ENCODE measurements around the gene MRPL2.
"Not testable (repeated sequence)": the region's sequence is repeated elsewhere in the genome, so short reads cannot be mapped to it uniquely, and the experiment has no call there.

The MRPL2 gene

DNA sequence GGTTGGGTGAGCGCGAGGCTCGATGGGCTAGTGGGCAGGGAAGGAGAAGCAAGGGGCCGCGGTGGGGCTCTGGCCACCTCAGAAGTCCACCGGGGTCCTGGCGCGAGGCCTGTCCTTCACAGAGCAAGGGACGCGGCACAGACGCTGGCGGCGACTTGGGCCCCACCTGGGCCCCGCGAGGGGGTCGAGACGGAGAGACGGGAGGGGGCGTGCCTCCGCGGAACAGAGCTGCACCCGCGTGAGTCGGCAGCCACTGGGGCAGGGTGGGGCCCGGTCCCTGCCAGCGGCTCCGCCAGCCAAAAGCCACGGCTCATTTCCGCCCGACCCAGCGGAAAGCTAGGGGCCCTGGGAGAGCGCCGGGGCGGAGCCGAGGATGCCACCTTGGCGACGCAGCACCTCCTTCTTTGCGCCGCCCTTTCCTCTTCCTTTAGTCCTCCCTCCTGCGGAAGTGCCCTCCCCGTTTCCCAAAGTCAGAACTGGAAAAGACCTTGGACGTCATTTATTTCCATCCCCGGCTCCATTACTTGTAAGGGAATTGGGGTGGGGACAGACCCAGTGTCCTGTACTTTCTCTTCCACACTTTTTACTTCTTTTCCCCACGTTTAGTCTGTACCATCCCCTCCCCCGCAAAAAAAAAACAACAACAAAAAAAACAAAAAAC, 5.6 kb downstream of the MRPL2 start, which contains the start of gene CUL7:
TSS of gene CUL7 (minus strand) at position 307 of the 661 bp plus-strand sequence. CDS start 1,063 bp downstream, outside the sequence.
- DNase-seq (ENCODE audit: low read depth), result peak; percentile 85

DNA sequence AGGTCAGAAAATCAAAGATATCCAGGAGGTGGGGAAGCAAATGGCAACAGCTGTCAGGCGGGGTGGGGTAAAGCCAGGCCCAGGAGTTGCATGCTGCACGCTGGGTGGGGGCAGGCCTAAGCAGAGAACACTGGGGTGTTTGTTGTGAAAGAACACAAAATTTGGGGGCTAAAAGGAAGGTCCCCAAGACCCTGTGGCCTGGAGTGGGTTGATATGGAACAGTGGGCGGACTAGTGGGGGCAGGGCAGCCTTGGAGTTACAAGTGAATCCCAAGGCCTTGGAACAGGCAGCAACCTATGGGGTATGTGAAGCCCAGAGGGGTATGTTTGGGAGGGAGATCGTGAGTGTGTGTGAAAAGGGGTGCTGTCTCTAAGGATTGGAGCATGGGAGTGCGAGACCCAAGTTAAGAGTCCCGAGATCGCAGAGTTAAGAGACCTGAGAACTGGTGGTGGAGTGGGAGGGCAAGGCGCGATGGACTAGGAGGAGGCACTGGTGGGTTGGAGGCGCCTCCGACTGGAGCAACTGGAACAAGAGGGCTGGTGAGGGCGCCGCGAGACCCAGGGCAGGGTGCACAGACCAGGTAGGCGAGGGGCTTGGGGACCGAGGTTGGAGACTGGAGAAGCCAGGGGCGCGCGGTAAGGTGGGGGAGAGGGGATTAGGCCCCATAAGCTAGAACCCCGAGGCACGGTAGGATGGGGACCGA, 6.2 kb downstream of the MRPL2 start:
- no peak for DNase-seq (ENCODE audit: low read depth)

DNA sequence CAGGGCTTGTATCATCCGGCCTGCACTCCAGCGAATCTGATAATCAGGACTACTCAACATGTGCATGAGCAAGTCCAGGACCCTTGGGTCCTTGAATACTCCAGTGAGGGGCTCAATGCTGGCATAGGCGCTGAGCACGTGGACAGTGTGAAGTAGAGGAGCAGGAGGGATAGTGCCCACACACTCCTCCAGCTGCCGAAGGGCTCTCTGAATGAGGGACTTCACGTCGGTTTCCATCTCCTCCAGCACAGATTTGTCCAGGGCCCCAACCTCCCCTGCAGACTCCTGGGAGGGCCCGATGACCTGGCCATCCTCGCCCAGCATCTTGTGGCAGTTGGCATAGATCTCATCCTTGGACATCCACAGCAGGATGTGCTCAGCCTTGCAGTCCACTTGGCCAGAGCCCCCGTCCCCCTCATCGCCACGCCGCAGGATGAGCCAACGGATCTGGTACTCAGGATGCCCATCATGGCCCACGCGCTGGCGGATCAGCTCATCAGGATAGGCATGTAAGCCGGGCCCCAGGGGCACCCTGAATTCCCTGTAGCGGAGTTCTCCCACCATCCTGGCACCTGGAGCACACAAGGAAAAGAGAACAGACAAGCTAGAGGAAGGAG, 6.9 kb downstream of the MRPL2 start:
- no peak for DNase-seq (ENCODE audit: low read depth)

DNA sequence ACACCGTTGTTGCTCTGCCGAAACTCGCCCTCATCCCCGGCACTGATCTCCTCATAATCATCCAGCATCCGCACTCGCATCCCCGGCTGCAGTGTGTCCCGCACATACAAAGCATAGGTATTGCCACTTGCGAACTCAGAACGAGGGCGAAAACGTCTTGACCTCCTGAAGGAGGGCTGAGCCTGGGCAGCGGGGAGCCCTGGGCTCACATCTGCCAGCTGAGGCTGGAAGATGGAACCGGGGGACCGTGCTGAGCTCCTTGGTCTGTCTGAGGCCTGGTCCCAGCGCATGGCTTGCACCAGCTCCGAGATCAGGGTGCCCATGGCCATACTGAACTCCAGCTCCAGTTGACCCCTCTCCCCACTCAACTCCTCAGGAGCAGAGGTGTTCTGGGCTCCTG, 8.3 kb downstream of the MRPL2 start:
- no peak for DNase-seq (ENCODE audit: low read depth)

DNA sequence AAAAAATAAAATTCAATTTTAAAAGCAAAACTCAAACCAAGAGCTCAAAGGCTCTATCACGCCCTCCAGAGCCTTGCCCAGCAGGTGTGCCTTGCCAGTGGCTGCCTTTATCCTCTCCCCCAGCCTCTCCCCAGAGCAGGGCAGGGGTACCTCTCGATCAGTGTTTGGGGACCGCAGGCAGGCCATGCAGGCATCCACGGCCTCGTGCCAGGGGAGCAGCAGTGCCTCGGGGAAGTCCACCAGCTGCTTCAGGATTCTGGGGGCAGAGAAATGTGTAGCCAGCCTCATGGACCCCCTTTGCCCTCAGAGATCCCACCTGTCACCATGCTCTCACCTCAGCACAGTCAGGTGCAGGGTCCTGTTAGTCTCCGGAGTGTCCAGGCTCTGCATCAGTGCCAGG, 11.2 kb downstream of the MRPL2 start:
- DNase-seq (ENCODE audit: low read depth), result no peak

DNA sequence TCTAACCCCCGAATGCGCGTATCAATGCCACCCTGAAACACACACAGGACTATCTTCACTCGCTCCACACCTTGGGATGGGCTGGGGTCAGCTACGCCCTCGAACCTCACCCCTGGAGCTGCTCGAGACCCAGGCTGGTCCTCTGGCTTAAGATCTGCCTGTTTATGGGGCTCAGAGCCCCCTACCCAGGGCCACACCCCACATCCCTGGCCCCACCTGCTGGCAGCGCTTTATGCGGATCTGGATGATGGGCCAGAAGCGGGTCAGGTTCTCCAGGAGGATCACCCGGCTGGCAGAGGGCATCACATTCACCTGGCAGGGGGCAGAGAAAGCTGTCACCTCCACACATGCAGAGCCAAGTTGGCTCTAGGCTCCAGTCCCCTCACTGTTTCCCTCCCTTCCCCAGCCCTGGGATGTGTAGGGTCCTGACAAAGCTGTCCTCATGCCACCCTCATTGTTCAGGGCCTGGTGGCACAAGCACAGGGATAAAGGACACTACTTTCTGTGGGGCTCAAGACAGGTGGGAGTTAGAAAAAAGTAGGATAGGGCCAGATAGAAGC, 13.8 kb downstream of the MRPL2 start:
- no peak for DNase-seq (ENCODE audit: low read depth)

DNA sequence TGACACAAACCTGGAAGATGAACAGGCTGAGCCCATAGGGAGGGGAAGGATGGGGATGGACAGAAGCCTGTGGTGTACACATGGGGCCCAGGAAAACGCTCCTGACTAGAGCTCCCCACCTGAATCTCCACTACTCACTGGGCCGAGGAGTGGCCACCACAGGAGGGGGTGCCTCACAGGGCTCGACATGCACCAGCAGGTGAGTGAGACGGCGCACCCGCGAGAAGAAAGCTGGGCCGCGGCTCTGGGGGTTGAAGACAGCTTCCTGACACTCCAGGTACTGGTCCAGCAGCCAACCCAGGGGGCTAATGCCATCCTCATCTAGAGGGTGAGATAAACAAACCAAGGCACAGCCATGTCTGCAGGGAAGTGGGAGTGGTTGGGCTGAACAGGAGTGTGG, 15.9 kb downstream of the MRPL2 start:
- DNase-seq (ENCODE audit: low read depth), result no peak

DNA sequence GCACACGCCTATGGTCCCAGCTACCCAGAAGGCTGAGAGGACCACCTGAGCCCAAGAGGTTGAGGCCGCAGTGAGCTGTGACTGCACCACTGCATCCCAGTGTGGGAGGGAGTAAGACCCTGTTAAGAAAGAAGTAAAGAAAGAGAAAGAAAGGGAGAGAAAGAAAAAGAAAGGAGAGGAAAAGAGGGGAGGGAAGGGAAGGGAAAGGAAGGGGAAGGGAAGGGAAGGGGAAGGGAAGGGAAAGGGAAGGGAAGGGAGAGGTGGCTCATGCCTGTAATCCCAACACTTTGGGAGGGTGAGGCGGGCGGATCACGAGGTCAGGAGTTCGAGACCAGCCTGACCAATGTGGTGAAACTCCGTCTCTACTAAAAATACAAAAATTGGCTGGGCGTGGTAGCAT, 17.8 kb downstream of the MRPL2 start:
- DNase-seq (ENCODE audit: low read depth), result not testable (repeated sequence)

DNA sequence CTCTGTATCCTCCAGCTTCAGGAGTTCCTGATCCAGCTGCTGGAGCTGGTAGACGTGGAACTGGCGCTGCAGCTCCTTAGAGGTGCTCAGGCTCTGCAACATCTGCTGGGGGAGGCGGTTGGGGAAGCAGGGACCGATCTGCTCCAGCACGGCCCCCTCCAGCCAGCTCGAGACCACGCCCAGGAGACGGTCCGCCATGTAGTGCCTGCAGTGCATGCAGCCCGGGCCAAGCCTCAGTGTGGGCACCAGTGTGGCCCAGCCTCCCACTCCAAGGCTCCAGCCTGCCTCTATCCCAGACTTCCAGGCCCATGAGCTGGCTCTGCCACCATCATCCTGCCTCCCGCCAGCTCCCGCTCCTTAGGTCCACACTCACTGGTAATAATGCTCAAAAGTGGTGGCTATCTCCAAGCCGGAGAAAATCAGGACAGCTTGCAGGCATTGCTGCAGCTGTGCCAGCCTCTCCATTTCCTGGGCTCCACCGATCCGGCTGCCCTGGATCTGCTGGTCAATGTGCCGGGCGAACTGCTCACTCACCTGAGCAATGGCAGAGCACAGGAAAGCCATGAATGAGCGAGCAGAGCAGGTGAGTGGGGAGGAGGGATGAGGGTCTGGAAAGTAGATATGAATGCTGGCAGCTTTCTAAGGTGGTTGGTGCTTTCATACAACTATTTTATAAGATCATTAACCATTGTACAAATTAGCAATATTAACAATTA, 18.5 kb downstream of the MRPL2 start:
- DNase-seq (ENCODE audit: low read depth), result no peak

DNA sequence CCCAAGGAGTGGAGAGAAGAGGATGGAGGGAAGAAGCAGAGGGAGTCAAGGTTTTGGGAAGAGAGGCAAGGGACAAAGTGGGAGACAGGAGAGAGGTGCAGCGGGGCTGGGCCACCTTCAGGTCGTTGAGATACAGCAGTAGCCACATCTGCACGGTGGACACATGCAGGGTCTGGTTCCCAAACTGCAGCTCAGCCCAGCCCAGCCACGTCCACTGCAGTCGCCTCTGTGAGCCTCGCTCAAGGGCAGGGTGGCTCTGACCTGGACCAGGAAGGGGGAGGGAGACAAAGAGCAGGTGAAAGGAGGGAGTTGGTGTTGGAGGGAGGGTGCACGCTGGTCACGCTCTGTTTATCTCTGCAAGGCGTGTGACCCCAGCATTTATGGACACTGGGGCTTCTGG, 20.5 kb downstream of the MRPL2 start:
- no peak for DNase-seq (ENCODE audit: low read depth)

DNA sequence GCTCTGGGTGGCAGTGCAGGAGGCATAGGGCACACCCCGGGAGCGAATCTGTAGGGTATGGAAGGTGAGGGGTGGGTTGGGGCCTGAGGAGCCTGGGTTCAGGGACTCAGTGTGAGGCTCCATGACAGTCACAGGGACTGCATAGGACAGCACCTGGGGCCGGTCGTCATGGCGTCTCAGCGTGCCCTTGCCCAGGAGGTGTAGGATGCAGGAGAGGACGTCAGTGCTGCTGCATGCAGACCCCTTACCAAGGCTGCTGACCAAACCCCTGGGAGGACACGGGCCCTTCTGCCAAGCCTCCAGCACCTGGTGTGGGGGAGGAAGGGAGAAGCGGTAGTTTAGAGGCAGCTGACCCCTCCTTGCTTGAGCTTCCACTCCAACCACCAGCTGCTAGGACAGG, 21.5 kb downstream of the MRPL2 start:
- DNase-seq (ENCODE audit: low read depth), result no peak

DNA sequence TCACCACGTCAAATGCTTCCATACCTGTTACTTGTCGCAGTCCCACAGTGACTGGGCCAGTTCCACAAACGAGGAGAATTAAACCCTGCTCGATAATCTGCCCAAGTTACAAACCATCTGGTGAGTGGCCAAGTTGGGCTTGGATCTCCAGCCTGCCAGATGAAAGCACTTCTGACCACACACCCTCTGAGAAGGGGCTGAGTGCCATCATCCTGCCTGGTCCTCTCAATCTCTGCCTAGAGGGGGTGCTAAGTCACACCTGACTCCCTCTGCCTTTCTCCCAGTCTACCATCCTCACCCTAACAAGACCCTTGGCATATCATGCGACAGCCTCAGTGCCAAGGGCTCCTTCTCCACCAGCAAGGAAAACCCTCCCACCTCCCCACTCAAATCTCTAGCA, 22.0 kb downstream of the MRPL2 start:
- no peak for DNase-seq (ENCODE audit: low read depth)

DNA sequence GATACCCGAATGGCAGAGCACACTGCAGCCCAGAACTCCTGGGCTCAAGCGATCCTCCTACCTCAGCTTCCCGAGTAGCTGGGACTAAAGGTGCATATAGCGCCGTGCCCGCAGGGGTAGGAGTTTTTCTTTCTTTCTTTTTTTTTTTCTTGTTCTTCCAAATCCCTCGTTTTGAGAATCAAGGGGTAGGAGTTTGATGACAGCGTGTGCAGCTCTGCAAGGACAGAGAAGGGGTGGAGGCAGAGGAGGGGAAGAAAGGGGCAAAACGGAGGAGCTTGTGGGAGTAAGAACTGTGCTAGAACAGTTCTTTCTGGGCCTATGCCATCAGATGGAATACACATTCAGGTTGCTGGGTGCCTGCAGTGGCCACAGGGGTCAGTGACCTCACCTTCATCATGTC, 22.5 kb downstream of the MRPL2 start:
- no peak for DNase-seq (ENCODE audit: low read depth)

DNA sequence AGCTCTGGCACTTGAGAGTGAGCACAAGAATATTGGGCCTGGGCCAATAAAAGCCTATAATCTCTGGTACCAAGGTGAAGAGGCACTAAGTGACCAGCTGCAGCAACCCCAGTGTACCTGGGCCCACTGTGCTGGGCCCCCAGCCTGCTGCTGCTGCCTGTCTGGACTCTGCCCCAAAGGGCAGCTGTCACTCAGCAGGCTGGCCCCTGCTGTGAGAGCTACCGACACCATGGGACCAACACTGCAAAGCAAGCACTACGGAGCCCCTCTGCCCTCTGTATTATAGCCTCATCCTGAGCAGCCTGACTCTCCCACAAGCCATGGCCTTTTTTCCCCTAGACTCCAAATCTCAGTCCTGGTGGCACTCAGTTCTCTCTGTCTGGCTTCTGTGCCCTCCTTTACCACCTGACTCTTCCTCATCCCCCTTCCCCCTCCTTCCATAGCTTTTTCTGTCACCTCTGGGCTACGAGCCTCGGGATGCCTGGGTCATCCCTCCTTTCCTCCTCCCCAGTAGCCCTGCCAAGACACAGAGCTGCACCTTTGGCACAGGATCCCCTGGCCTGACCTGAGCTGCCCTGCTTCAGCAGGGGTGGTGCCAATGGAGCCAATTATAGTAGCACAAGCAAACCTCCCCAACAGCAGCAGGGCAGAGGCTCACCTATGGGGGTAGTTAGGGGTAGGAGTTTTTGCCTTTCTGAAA, 23.6 kb downstream of the MRPL2 start:
- no peak for DNase-seq (ENCODE audit: low read depth)

DNA sequence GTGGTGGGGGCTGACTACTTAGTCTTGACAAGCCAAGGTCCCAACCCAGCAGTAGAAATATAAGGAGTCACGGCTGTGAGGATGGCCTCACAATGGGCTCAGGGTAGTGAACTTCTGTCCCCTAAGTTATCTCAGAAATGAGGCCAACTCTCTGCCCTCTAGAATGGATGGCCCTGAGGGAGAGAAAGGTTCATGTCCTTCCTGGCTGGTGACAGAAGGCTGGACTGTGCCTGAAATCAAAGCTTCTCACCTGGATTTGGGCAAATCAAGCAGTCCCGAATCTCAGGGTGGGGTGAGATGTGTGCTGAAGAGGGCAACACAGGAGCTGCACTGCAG, 25.1 kb downstream of the MRPL2 start:
- DNase-seq (ENCODE audit: low read depth), result no peak

DNA sequence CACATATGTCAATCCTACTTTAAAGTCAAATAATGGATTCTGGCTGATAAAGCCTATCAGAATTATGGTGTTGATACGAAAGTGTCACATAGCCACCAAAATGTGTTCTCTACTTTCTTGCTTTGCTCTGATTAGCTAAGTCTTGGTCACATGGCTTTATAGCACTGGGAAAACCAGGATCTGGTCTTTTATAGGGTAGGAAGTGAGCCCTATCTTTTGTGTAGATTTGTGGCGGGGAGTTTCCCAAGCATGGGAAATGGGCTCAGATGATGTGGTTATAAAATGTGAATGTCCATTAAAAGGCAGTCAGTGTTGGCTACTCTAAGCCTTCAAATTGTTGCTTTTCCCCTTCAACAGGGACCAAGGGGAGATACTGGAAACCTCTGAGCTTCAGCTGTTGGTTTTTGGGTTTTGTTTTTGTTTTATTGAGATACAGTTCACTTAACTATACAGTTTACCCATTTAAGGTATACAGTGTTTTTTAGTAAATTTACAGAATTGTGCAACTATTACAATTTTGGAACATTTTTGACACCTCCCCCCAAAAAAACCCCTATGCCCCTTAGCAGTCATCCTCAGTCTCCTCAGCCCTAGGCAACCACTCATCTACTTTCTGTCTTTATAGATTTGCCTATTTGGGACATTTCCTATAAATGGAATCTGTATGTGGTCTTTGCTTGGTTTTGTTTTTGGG, 25.6 kb downstream of the MRPL2 start:
- DNase-seq (ENCODE audit: low read depth), result no peak

DNA sequence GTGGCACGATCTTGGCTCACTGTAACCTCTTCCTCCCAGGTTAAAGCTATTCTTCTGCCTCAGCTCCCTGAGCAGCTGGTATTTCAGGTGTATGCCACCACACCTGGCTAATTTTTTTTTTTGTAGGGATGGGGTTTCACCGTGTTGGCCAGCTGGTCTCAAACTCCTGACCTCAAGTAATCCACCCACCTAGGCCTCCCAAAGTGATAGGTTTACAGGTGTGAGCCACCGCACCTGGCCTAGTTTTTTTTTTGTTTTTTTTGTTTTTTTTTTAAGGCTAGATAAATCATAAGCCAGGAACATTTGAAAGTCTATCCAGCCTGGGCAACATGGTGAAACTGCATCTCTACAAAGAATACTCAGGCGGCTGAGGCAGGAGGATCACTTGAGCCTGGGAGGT, 26.9 kb downstream of the MRPL2 start:
- no peak for DNase-seq (ENCODE audit: low read depth)

DNA sequence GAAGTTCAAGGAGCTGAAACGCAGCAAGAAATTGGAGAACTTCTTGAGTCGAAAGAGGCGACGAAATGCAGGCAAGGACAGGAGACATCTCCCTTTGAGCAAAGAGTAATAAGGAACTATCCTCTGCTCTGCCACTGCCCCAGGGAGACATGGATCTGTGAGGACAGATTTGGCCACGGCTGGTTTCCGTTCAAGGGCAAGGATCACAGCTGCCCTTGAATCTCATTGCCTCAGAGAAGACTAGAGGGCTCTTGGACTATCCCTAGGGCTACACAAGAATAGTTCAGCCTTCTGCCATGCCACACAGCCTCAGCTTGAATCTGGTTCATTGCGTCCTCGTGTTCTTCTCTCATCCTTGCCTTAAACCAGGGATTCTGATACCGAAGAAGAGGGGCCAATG, 30.1 kb downstream of the MRPL2 start:
- DNase-seq (ENCODE audit: low read depth), result no peak

DNA sequence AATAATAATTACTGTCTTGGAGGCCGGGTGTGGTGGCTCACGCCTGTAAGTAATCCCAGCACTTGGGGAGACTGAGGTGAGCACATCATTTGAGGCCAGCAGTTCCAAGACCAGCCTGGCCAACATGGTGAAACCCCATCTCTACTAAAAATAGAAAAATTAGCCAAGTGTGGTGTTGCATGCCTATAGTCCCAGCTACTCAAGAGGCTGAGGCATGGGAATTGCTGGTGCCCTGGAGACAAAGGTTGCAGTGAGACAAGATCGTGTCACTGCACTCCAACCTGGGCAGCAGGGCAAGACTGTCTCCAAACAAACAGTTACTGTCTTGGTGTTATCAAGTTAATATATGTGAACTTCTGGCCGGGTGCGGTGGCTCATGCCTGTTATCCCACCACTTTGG, 32.9 kb downstream of the MRPL2 start:
- no peak for DNase-seq (ENCODE audit: low read depth)

DNA sequence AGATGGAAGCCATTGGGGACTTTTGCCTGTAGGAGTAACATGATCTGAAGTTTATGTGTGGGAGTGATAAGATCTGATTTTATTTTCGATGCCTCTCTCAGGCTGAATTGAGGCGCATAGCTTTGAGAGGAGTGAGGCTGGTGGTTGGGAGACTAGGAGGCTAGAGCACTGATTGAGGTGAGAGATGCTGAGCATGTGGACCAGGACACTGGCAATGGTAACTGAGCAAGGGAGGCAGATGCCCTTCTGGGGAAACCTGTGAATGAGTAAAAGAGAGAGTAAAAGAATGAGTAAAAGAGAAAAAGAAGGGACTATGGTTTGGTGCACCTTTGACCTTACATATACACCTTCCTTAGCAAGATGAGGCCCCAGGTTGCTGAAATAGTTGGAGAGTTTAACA, 34.8 kb downstream of the MRPL2 start:
- DNase-seq (ENCODE audit: low read depth), result no peak

DNA sequence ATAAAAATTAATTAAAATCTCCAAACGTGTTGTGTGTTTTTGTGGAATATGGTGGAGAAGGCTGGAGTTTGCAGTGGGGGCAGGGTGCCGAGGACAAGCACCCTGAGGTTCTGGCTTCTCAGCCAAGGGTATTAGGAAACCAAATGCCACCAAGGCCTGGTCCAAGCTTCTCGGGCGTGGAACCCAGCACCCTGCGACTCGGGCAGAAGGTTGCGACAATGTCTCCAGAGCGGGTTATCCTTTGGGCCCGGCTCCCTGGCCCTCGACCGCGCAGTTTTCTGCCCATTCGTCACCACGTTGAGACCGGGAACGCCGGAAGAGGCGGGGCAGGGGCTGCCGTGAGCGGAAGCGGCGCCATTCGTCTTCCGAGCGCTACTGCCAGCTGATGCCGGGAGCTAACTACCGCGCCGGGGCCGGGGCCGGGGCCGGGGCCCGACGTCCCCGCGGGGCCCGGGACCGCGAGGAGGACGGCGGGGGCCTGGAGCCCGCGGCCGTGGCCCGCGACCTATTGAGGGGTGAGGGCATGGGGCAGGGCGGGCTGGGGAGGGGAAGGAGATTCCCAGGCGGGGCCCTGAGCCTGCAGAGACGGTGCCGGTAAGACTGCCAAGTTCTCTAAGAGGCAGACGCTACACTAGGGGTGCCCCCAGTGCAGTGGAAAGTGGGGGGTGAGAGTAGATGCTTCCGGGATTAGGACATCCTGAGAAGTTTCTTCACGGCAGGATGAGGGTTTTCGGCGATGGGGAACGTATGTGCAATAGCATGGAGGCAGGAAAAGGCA, 37.8 kb downstream of the MRPL2 start, which contains the start of gene RRP36:
TSS of gene RRP36 (plus strand) at position 354 of the 778 bp plus-strand sequence. CDS start at position 386, 32 bp downstream.
- DNase-seq (ENCODE audit: low read depth), result peak; percentile 66

Measured in stimulated activated CD8-positive, alpha-beta memory T cell treated with anti-CD3 and anti-CD28 coated beads, Interleukin-4, amount 100 ng/mL, for 24 hours (primary cell).